KG1 (cell line): ENCODE data around the gene RSPRY1.

Experiments
- DNase-seq: peaks from one replicate; lab custom pipeline; 2025; lab: John Stamatoyannopoulos, UW

The RSPRY1 gene

GRCh38 chr16:57224651-57225335 is 38.7 kb downstream of the RSPRY1 start:
- DNase-seq = no peak

GRCh38 chr16:57225978-57226377 is 39.8 kb downstream of the RSPRY1 start:
- DNase-seq = no peak

DNA sequence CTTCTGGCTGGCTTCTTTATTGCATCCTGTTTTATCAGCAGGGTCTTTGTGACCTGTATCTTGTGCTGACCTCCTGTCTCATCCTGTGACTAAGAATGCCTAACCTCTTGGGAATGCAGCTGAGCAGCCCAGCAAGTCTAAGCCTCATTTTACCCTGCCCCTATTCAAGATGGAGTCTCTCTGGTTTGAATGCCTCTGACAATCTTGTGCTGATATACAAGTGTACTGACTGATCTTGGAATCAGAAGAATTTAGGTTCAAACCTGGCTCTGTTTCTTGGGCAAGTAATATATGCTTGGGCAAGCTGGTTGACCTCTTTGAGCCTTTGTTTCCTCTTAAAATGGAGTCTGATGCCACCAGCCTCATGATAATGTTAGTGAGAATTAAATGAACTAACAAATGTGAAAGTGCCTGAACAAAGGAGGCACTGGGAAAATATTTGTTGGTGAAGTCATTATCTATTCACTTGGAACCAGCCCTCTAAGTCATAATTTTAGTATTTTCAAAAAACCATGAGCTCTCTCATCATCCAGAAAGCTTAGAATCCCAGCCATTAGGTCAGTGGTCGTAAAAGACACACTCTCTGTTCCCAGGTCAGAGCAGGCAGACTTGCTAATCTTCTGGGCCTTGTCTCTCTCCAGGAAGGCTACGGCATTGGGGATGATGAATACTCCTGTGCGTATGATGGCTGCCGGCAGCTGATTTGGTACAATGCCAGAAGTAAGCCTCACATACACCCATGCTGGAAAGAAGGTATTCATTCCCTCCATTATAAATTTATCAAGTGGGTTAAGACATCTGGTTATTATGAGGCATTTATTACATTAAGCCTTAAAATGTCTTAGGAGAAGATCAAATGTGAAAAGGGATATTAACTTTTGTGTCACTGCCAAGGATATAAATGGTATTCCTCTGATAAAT is 40.8 kb downstream of the RSPRY1 start:
- no peak for DNase-seq

- DNase-seq = no peak
Measured at GRCh38 chr16:57229079-57229478, 43.0 kb downstream of the RSPRY1 start.

GRCh38 chr16:57231821-57232350 is 45.8 kb downstream of the RSPRY1 start:
- no peak for DNase-seq

- DNase-seq = no peak
Measured at GRCh38 chr16:57233944-57234706, 48.0 kb downstream of the RSPRY1 start.

DNA sequence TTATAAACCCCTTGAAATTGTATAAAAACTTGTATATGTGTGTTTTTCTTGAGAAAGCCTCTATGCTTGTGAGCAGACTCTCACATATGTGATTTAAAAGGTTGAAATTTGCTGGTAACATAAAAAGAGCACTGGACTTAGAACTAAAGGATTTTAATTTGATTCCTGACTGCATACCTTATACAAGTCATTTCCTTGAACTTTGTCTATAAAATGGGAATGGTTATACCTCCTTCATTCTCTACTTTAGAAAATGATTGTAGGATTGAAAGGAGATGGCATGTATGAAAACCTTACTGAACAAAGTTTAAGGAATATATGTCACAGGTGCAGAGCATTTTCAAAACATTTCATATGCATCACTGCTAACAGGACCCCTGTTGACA is 48.6 kb downstream of the RSPRY1 start:
- DNase-seq = no peak

GRCh38 chr16:57235128-57236021 is 49.2 kb downstream of the RSPRY1 start:
- DNase-seq = no peak

DNA sequence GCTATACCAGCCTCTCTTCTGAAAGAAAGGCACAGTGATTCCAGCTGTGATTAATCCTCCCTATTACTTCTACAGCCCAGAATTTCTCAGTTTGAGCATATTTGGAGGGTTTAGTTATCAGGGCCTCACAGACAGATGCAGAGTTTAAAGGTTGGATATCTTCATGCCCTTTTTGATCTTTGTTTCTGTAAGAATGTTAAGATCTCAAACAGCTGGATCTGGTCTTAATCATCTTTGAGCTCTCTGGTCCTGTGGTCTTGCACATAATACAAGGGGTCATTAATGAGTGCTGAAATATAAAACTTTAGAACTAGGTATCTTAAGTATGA is 49.9 kb downstream of the RSPRY1 start:
- DNase-seq = no peak

- no peak for DNase-seq
Measured at GRCh38 chr16:57238682-57239081, 52.6 kb downstream of the RSPRY1 start.

GRCh38 chr16:57239107-57239506 is 53.0 kb downstream of the RSPRY1 start:
- no peak for DNase-seq

GRCh38 chr16:57240851-57241250 is 54.7 kb downstream of the RSPRY1 start:
- DNase-seq = no peak

DNA sequence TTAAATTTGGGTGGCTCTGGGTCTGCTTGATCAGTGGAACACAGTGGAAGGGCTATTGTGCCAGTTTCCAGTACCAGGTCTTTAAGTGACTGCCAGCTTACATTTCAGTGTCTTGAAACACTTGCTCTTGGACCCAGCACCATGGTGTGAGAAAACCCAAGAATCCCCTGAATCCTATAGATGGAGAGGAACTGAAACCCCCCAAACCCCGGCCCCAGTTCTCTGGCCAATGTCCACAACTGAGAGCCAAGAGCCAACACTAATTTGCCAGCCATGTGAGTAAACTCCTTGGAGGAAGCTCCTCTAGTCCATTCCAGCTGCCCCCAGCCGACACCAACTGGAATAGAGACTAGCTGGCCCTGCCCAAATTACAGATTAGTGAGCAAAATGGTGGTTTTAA is 56.5 kb downstream of the RSPRY1 start:
- DNase-seq = no peak

DNA sequence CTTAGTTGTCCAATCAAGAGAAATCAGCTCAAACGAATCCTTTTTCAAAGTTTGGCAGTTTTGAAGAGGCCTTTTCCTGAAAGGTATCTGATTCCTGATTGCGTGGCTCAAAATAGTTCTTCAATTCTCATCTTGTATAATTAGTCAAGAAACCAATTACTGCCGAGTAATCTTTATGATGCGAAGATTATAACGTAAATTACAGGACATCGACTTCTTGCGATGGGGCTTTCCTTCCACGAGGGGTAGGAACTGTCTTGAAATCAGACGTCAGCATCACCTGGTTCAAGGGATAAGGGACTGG is 58.3 kb downstream of the RSPRY1 start:
- no peak for DNase-seq

DNA sequence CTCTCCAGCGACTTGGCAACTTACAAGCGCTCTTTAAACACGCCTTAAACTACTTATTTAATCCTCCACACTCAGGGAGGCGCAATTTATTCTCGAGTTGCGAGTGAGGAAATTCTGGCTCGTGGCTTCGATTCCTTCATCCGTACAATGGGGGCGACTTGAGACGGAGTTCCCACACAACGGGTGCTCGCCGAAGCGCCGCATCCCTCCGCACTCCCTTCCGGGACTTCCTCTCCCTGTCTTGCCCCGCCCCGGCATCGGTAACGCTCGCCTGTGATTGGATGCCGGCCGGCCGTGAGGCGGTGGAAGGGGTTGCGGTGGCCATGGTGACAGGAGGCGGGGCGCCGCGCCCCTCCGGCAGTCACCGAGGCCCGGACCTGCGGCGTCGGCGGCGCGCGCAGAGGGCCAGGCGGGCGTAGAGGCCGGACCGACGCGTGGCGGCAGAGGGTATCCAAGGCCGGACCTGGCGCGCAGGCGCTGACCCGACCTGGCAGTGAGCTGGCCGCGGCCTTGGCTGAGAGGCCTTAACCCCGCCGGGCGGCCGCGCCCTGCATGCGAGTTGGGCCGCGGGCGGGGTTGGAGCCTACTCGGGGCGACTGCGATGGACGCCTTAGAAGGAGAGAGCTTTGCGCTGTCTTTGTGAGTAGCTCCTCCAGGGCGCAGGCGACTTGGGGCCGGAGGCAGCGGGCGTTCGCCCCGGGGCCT is 58.8 kb downstream of the RSPRY1 start, which contains the start of gene ARL2BP:
TSS of gene ARL2BP (plus strand) at position 493 of the 705 bp plus-strand sequence. CDS start at position 602, 109 bp downstream.
- DNase-seq = peak; percentile 89

DNA sequence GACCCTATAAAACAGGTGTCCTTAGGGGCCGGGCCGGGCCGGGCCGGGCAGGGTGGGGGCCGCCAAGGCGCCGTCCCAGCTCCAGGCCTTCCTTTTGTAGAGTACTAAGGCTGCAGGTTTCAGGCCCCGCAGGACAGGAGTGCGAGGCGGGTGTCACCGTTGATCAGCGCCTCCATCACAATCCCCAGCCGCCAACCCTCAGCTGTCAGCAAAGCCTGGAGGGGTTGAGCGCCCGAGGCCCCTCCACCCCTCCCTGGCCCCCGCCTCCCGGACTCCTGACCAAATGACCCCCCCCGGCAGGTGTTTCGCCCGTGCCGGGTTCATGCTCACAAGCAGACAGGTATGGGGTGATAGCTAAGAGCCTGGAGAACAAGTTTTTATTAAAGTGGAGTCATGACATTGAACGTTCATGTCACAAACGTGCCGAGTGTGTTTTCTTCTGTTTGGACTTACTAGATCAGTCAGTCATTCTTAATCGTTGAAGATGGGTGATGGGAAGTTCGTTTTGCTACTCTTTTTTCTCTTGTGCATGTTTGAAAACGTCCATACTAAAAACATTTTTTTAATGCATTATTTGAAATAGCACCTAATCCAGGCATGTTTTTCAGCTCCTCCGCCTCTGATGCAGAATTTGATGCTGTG is 59.5 kb downstream of the RSPRY1 start:
- DNase-seq = no peak

DNA sequence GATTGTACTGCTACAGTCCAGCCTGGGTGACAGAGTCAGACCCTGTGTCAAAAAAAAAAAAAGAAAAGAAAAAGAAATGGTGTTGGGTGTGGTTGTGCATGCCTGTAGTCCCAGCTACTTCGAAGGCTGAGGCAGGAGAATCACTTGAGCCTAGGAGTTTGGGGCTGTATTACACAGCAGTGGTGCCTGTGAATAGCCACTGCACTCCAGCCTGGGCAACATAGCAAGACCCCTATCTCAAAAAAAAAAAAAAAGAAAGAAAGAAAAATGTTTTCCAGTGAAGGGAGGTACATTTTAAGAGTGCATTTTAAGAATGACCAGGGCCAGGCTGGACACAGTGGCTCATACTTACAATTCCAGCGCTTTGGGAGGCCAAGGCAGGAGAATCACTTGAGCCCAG is 65.2 kb downstream of the RSPRY1 start:
- no peak for DNase-seq

DNA sequence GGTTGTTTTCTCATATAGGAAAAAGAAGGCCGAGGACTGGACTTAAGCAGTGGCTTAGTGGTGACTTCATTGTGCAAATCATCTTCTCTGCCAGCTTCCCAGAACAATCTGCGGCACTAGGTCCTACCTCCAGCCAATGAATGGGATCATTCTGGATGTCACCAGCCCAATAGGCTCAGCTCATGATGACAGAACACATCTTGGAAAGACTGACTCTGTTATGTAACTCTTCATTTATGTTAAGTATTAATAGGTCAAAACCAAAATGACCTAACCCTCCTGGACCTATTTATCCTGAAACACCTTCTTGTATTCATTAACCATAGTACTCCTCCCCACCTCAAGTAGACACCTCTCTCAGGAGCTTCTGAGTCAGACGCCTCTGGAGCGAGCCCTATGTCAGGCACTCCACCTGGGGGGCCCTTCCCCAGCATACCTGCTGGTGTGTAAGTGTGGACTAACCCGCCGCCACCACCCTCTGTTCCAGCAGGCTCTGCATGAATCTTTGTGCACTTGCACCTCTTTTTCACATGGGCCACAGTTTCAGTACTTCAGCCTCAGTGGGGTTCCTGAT is 66.1 kb downstream of the RSPRY1 start:
- no peak for DNase-seq

- no peak for DNase-seq
Measured at GRCh38 chr16:57253466-57253865, 67.3 kb downstream of the RSPRY1 start.
